H1 (cell line): ENCODE data around the gene FGD6. TPM values are rescaled to one million over a fixed set of nuclear protein-coding genes. Genes with fewer than 3 reads are reported as not detected.

ENCODE experiments used
- CTCF ChIA-PET: fragments of 300-600 bp; sonication (Branson Sonifier 250); formaldehyde crosslinking; loops from one replicate; lab custom pipeline; 2021; ENCODE audit not compliant: partially characterized antibody; lab: Charles Lee
- POLR2A ChIA-PET: fragments of 300-600 bp; sonication (Branson Sonifier 250); formaldehyde crosslinking; loops from one replicate; lab custom pipeline; 2021; ENCODE audit warnings: inconsistent platforms; ENCODE audit not compliant: partially characterized antibody; lab: Charles Lee
- DNase-seq, 2 experiments: peaks; one replicate each; pipeline versions ENCODE4 v3.0.0 to v3.0.0-alpha.2; 2010 to 2022; ENCODE audit warnings: low spot score in 2 of 2, low read depth in 1 of 2, mixed read lengths in 1 of 2
- FAIRE-seq: peaks from 2 replicates; lab custom pipeline; 2011; peaks lifted over from hg19 to GRCh38; lab: Jason Lieb, UNC
- H2AFZ ChIP-seq: 2 replicates; pipeline ENCODE4 v1.8.1; 2012; ENCODE audit warnings: low read length, inconsistent platforms
- H2AK5ac ChIP-seq: 2 replicates; pipeline ENCODE4 v1.6.1; 2013; ENCODE audit warnings: low read depth, low read length
- H2BK120ac ChIP-seq: replicated peaks from 2 replicates; pipeline ENCODE3; 2013; ENCODE audit warnings: low read depth, low read length, inconsistent platforms
- H2BK12ac ChIP-seq: 2 replicates; pipeline ENCODE4 v1.6.1; 2013; ENCODE audit warnings: low read depth, low read length
- H2BK15ac ChIP-seq: 2 replicates; pipeline ENCODE4 v1.6.1; 2013; ENCODE audit warnings: low read length
- H2BK20ac ChIP-seq: 2 replicates; pipeline ENCODE4 v1.6.1; 2013; ENCODE audit warnings: low read length
- H2BK5ac ChIP-seq: 2 replicates; pipeline ENCODE4 v1.6.1; 2013; ENCODE audit warnings: low read depth, low read length
- H3K14ac ChIP-seq: 2 replicates; pipeline ENCODE4 v1.6.1; 2013; ENCODE audit warnings: inconsistent platforms; ENCODE audit not compliant: insufficient read length
- H3K18ac ChIP-seq: 2 replicates; pipeline ENCODE4 v1.6.1; 2013; ENCODE audit warnings: low read length; ENCODE audit errors: extremely low read depth
- H3K23ac ChIP-seq: 2 replicates; pipeline ENCODE4 v1.6.1; 2013; ENCODE audit warnings: inconsistent platforms; ENCODE audit not compliant: insufficient read length
- H3K23me2 ChIP-seq: 2 replicates; pipeline ENCODE4 v1.6.1; 2013; ENCODE audit warnings: low read depth, low read length
- H3K27ac ChIP-seq: 2 replicates; pipeline ENCODE4 v1.6.1; 2011; ENCODE audit warnings: low read depth, low read length, inconsistent platforms
- H3K27me3 ChIP-seq, 4 experiments: replicated peaks in 1 of 4; 1 replicate in 1 of 4; 2 replicates in 3 of 4; pipeline versions ENCODE4 v1.6.1 to v1.8.1; 2011 to 2013; ENCODE audit warnings: low read length in 3 of 4, mild to moderate bottlenecking in 3 of 4, inconsistent platforms in 2 of 4, mixed read lengths in 2 of 4, moderate library complexity in 1 of 4; ENCODE audit not compliant: control insufficient read depth in 3 of 4, insufficient read depth in 3 of 4; ENCODE audit errors: extremely low read depth in 1 of 4
- H3K36me3 ChIP-seq, 4 experiments: 2 replicates each; pipeline versions ENCODE4 v1.6.1 to v1.8.1; 2011 to 2013; ENCODE audit warnings: mild to moderate bottlenecking in 4 of 4, low read length in 3 of 4, moderate library complexity in 2 of 4, control low read depth in 1 of 4, inconsistent platforms in 1 of 4; ENCODE audit not compliant: insufficient read depth in 4 of 4, control insufficient read depth in 2 of 4
- H3K4ac ChIP-seq: replicated peaks from 2 replicates; pipeline ENCODE3; 2013; ENCODE audit warnings: low read length, low read depth, mixed read lengths, inconsistent platforms; ENCODE audit not compliant: insufficient read length
- H3K4me1 ChIP-seq, 4 experiments: replicated peaks in 1 of 4; 1 replicate in 1 of 4; 2 replicates in 3 of 4; pipeline versions ENCODE4 v1.6.1 to v1.8.1; 2011 to 2013; ENCODE audit warnings: low read length in 3 of 4, inconsistent platforms in 2 of 4, mixed read lengths in 1 of 4; ENCODE audit not compliant: insufficient read depth in 4 of 4, control insufficient read depth in 3 of 4
- H3K4me2 ChIP-seq, 2 experiments: 2 replicates each; pipeline versions ENCODE4 v1.6.1 to v1.8.1; 2011 to 2013; ENCODE audit warnings: low read depth in 2 of 2, low read length in 2 of 2, control low read depth in 1 of 2, inconsistent platforms in 1 of 2, mild to moderate bottlenecking in 1 of 2; ENCODE audit not compliant: insufficient read depth in 1 of 2
- H3K4me3 ChIP-seq, 4 experiments: fragments of 200-600, 300-600 bp in 1 of 4; sonication (generic), shearing (Covaris generic), sonication (Bioruptor Twin) in 1 of 4; 2 replicates each; pipeline versions ENCODE4 v1.5.1 to v1.8.1; 2011 to 2016; ENCODE audit warnings: low read length in 4 of 4, low read depth in 3 of 4, control low read depth in 2 of 4, inconsistent platforms in 2 of 4, mild to moderate bottlenecking in 2 of 4, mixed read lengths in 1 of 4, moderate library complexity in 1 of 4; ENCODE audit not compliant: insufficient read depth in 2 of 4; ENCODE audit errors: extremely low read depth in 1 of 4
- H3K56ac ChIP-seq: replicated peaks from 2 replicates; pipeline ENCODE3; 2013; ENCODE audit warnings: low read depth, mild to moderate bottlenecking, mixed read lengths, low read length, inconsistent platforms; ENCODE audit not compliant: insufficient read length
- H3K79me1 ChIP-seq: 2 replicates; pipeline ENCODE4 v1.6.1; 2013; ENCODE audit warnings: low read depth, low read length, control low read depth
- H3K79me2 ChIP-seq, 2 experiments: 2 replicates each; pipeline versions ENCODE4 v1.6.1 to v1.8.1; 2012 to 2013; ENCODE audit warnings: low read length in 2 of 2, mild to moderate bottlenecking in 2 of 2, inconsistent platforms in 1 of 2; ENCODE audit not compliant: insufficient read depth in 2 of 2, control insufficient read depth in 1 of 2
- H3K9ac ChIP-seq, 4 experiments: replicated peaks in 1 of 4; 1 replicate in 1 of 4; 2 replicates in 3 of 4; pipeline versions ENCODE4 v1.6.1 to v1.8.1; 2011 to 2013; ENCODE audit warnings: low read depth in 3 of 4, low read length in 3 of 4, control low read depth in 2 of 4, mild to moderate bottlenecking in 2 of 4, moderate library complexity in 2 of 4, inconsistent platforms in 1 of 4; ENCODE audit errors: extremely low read depth in 1 of 4
- H3K9me3 ChIP-seq, 2 experiments: 2 replicates each; pipeline versions ENCODE4 v1.6.1 to v1.8.1; 2012 to 2013; ENCODE audit warnings: mild to moderate bottlenecking in 2 of 2, moderate library complexity in 2 of 2, control low read depth in 1 of 2, inconsistent platforms in 1 of 2, low read depth in 1 of 2, low read length in 1 of 2, mixed read lengths in 1 of 2; ENCODE audit not compliant: insufficient read depth in 2 of 2
- H4K20me1 ChIP-seq, 2 experiments: replicated peaks in 1 of 2; 2 replicates each; pipeline versions ENCODE3 to v1.8.1; 2011 to 2013; ENCODE audit warnings: inconsistent platforms in 2 of 2, low read length in 2 of 2, mild to moderate bottlenecking in 1 of 2; ENCODE audit not compliant: insufficient read depth in 2 of 2, control insufficient read depth in 1 of 2
- H4K5ac ChIP-seq: 2 replicates; pipeline ENCODE4 v1.6.1; 2013; ENCODE audit warnings: low read length, low read depth, mixed read lengths, inconsistent platforms; ENCODE audit not compliant: insufficient read length
- H4K8ac ChIP-seq: 2 replicates; pipeline ENCODE4 v1.8.0; 2013; ENCODE audit warnings: mild to moderate bottlenecking, moderate library complexity, low read length, inconsistent platforms; ENCODE audit not compliant: insufficient read depth; ENCODE audit errors: extremely low read depth
- H4K91ac ChIP-seq: replicated peaks from 2 replicates; pipeline ENCODE3; 2013; ENCODE audit warnings: low read length, mixed read lengths, inconsistent platforms; ENCODE audit not compliant: insufficient read length
- WGBS, 2 experiments: shearing (Covaris generic) in 1 of 2; methylation state at CpG; one replicate each; pipeline versions ENCODE4 v1.1.6 to v1.1.7; 2013 to 2015; ENCODE audit warnings: low lambda C conversion rate in 2 of 2, mixed read lengths in 2 of 2, inconsistent platforms in 1 of 2, low coverage in 1 of 2, missing lambda C conversion rate in 1 of 2; ENCODE audit not compliant: insufficient replicate concordance in 2 of 2, insufficient coverage in 1 of 2, insufficient read length in 1 of 2; ENCODE audit errors: extremely low coverage in 1 of 2, missing lambda C conversion rate in 1 of 2; 5-methylcytosine and 5-hydroxymethylcytosine counted together
- polyA plus RNA-seq, 7 experiments: library from polyadenylated mRNA; depleted of rRNA in 3 of 7; stranded (reverse) in 5 of 7; unstranded in 2 of 7; fragments of >200 nt in 5 of 7; fragments of 200-250 nt in 2 of 7; gene quantifications; 1 replicate in 5 of 7; 2 replicates in 1 of 7; 4 replicates in 1 of 7; pipeline versions ENCODE4 v1.2.1 to v1.2.3, GENCODE V29; 2011 to 2013; ENCODE audit warnings: missing spikeins in 2 of 7, mixed read lengths in 2 of 7
- total RNA-seq: library from RNA; stranded (reverse); fragmentation: NEBNext Ultra II Directional; extraction: Animal tissue kit (Norgen Biotek cat#: 25700); gene quantifications from 2 replicates; pipeline ENCODE4 v1.2.1, GENCODE V29; 2021

The FGD6 gene
- total and polyA plus RNA-seq, 2 of the 8 experiments (the other 6 are each of a cell fraction or from before 2014, with no cell fraction given): 12.2 to 24.3 TPM

DNA sequence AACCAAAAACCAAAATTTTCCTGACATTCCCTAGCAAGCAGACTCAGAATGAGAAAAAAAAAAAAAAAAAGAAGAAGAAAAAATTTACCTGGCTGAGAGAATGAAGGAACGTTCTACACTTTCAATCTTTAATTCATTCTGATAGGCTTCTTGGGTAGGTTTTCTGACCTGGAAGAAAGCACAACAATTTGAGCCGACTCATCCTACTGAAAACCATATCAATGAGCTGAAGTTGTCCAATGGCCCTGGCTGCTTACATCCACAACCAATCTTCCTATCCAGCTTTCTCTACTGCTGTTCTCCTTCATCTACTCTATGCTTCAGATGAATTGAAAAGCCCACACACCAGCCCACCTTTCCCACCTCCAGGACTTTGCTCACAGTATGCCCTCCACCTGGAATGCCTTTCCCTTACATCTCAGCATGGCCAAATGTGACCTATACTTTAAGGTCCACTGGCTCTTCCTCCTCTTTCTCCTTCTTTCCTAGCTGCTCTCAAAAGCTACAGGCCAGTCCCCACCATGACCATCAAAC, 112.3 kb downstream of the FGD6 start:
- POLR2A ChIA-PET: interaction anchor here (1.3 kb wide), 1 partner anchor 10 kb away, joined by 3 read pairs; no protein-coding TSS in a partner anchor
- Histone ChIP-seq H3K4me1 (no peaks in the 10 kb centered on the region), H2BK12ac (no peak overlapping the region), H3K9me3 (no peaks in the 10 kb centered on the region), H2AK5ac (no peak overlapping the region), H3K79me1 (no peaks in the 10 kb centered on the region), H4K20me1 (no peaks in the 10 kb centered on the region), H2BK15ac (no peak overlapping the region), H2BK20ac (no peak overlapping the region), H4K5ac (no peak overlapping the region), H3K4me2 (no peak overlapping the region), H3K23ac (no peak overlapping the region), H3K79me2 (no peaks in the 10 kb centered on the region), H2AFZ (no peak overlapping the region), H3K9ac (no peak overlapping the region), H4K91ac (no peak overlapping the region), H3K4ac (no peak overlapping the region), H3K23me2 (no peaks in the 10 kb centered on the region), H3K14ac (no peak overlapping the region), H2BK120ac (no peak overlapping the region), H2BK5ac (no peak overlapping the region), H3K56ac (no peak overlapping the region), H3K36me3 (peaks cover 0 to 41% (median 25%) of the 10 kb centered on the region in 4 experiments; a peak in 6 of 8 replicates), H3K27me3 (no peaks in the 10 kb centered on the region), H3K27ac (no peak overlapping the region), H4K8ac (no peak overlapping the region), H3K4me3 (no peak overlapping the region), H3K18ac (no peak overlapping the region)
- DNase-seq (no peak), FAIRE-seq (no peak)
- CTCF ChIA-PET: interaction anchor here (0.6 to 1.1 kb wide), 2 partner anchors 11 to 932 kb away, joined by 3 to 5 read pairs; no protein-coding TSS in a partner anchor
- 88% methylated on average over 2 of the region's 2 CpGs; no CpG with 5 or more reads in 1 of the 2 experiments for WGBS, 2 experiments
